Heart left ventricle (tissue), 16 donors: ENCODE data around the gene WDR5. TPM values are rescaled to one million over a fixed set of nuclear protein-coding genes. Genes with fewer than 3 reads are reported as not detected.

Source experiments
- ATAC-seq, 4 donors: fragments of 200-7000 bp; cut with Tn5 transposase; one replicate each; pipeline ENCODE4 v1.9.1; 2020 to 2022; ENCODE audit warnings: moderate library complexity in 4 of 4, mild to moderate bottlenecking in 3 of 4, moderate number of reproducible peaks in 1 of 4
- DNase-seq, 5 donors: peaks; one replicate each; pipeline ENCODE4 v3.0.0-alpha.2; 2020
- H3K27ac ChIP-seq, 12 donors: fragments of 200-600 bp; sonication (generic) in 4 of 12; one replicate each; pipeline versions ENCODE4 v1.5.0 to v1.8.0; 2016 to 2022; ENCODE audit warnings: mild to moderate bottlenecking in 2 of 12
- H3K27me3 ChIP-seq, 9 donors: fragments of 200-600 bp; sonication (generic) in 2 of 9; one replicate each; pipeline versions ENCODE4 v1.5.1 to v1.8.0; 2016 to 2022; ENCODE audit warnings: mild to moderate bottlenecking in 3 of 9
- H3K36me3 ChIP-seq, 9 donors: fragments of 200-600 bp; sonication (generic) in 2 of 9; one replicate each; pipeline versions ENCODE4 v1.5.0 to v1.8.0; 2018 to 2022; ENCODE audit warnings: mild to moderate bottlenecking in 2 of 9
- H3K4me1 ChIP-seq, 12 donors: fragments of 200-600 bp; sonication (generic) in 4 of 12; one replicate each; pipeline versions ENCODE4 v1.5.0 to v1.8.0; 2016 to 2022; ENCODE audit warnings: mild to moderate bottlenecking in 3 of 12
- H3K4me3 ChIP-seq, 12 donors: fragments of 200-600 bp; sonication (generic) in 4 of 12; one replicate each; pipeline versions ENCODE4 v1.5.0 to v1.8.0; 2017 to 2022; ENCODE audit warnings: mild to moderate bottlenecking in 9 of 12, moderate library complexity in 4 of 12
- H3K9me3 ChIP-seq, 12 donors: fragments of 200-600 bp; sonication (generic) in 4 of 12; one replicate each; pipeline versions ENCODE4 v1.5.0 to v1.8.0; 2016 to 2022; ENCODE audit warnings: mild to moderate bottlenecking in 1 of 12
- POLR2A ChIP-seq, 2 donors: fragments of 450-650 bp; IDR thresholded peaks; one replicate each; pipeline ENCODE4 v1.6.1; 2017; ENCODE audit warnings: antibody characterized with exemption in 2 of 2, mild to moderate bottlenecking in 2 of 2, moderate library complexity in 2 of 2
- WGBS, 4 donors: extraction: QIAGEN DNeasy Blood & Tissue Kit in 2 of 4; methylation state at CpG; one replicate each; pipeline versions ENCODE4 v1.1.5 to v1.1.7; 2013 to 2018; 5-methylcytosine and 5-hydroxymethylcytosine counted together
- intact Hi-C, 10 donors: fragments of 100-400 bp; cut with DNase I; formaldehyde crosslinking; loops; one replicate each; pipeline versions ENCODE4 v1.11.1 to v1.14.2; 2022
- polyA plus RNA-seq, 2 donors: library from polyadenylated mRNA; stranded (reverse); fragments of 200-250 nt; gene quantifications; one replicate each; pipeline ENCODE4 v1.2.3, GENCODE V29; 2013
- total RNA-seq, 9 donors: library from RNA; depleted of rRNA in 2 of 9; stranded (reverse); fragments of >200 nt in 2 of 9; fragmentation: NEBNext Ultra II Directional in 3 of 9; extraction: Animal tissue kit (Norgen Biotek cat#: 25700) in 3 of 9; gene quantifications; one replicate each; pipeline versions ENCODE4 v1.1.0 to v1.2.4, GENCODE V29; 2016 to 2023
- TF ChIP-seq, protein P1 (sequence below), 12 donors: fragments of 200-600 bp; sonication (generic) in 4 of 12; IDR thresholded peaks; one replicate each; pipeline versions ENCODE4 v1.5.0 to v1.8.0; 2018 to 2022; ENCODE audit warnings: antibody characterized with exemption in 12 of 12, mild to moderate bottlenecking in 5 of 12
- donor health status: ischemic (EF 13 %, LVEDD 7.1; RV severe dilation, severe dysfunction).
- donor health status: healthy with polysubstance abuse.
- donor health status: DM: no; HTN: yes; CAD: no.
- donor health status: DM: no; HTN: no; CAD: no.
- donor health status: ischemic (EF 25% LVEDD 6.9; RV normal size, moderate dysfunction).
- donor health status: ischemic (EF 25% LVEDD 5.7; RV mildly dilated, moderate dysfunction).
- donor health status: healthy.
- donor health status: DM: yes; HTN: yes; CAD: no.
- donor health status: ischemic (EF 35%, LVEDD 5.7; RV mildly dilated, moderate dysfunction).
- donor health status: nonischemic (EF 11% LVEDD 7.7; RV severe dilation, severe dysfunction).
- donor health status: DM: yes; HTN: yes; CAD: no.
- donor health status: PGD.
- donor health status: ischemic (EF 29% LVEDD 5.4; RV normal size, mild dysfunction).
- donor health status: nonischemic (EF 23%, LVEDD 6.1; RV moderate dilation, normal function).

The WDR5 gene
- total and polyA plus RNA-seq, 11 donors = 12.9 to 24.7 (median 17.2) TPM

- H3K27me3 ChIP-seq = peaks cover 0 to 6% (median 2%) of the 10 kb centered on the region in 9 donors
- no peak overlapping the region for H3K27ac ChIP-seq
- WGBS, 4 donors = 83 to 88% (median 87%) methylated on average over 2 to 8 of the region's 8 CpGs
- TF ChIP-seq, protein P1, sequence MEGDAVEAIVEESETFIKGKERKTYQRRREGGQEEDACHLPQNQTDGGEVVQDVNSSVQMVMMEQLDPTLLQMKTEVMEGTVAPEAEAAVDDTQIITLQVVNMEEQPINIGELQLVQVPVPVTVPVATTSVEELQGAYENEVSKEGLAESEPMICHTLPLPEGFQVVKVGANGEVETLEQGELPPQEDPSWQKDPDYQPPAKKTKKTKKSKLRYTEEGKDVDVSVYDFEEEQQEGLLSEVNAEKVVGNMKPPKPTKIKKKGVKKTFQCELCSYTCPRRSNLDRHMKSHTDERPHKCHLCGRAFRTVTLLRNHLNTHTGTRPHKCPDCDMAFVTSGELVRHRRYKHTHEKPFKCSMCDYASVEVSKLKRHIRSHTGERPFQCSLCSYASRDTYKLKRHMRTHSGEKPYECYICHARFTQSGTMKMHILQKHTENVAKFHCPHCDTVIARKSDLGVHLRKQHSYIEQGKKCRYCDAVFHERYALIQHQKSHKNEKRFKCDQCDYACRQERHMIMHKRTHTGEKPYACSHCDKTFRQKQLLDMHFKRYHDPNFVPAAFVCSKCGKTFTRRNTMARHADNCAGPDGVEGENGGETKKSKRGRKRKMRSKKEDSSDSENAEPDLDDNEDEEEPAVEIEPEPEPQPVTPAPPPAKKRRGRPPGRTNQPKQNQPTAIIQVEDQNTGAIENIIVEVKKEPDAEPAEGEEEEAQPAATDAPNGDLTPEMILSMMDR (IDR thresholded peaks at IDR 0.05) = no peak
- TF ChIP-seq POLR2A (IDR thresholded peaks at IDR 0.05) = no peak
- no peaks in the 10 kb centered on the region for H3K36me3 ChIP-seq
- peaks cover 0 to 12% (median 6%) of the 10 kb centered on the region in 12 donors for H3K4me1 ChIP-seq
- H3K9me3 ChIP-seq = no peaks in the 10 kb centered on the region
- ATAC-seq = no peak
- no peak overlapping the region for H3K4me3 ChIP-seq
- peak in 1 of 5 donors; percentile 10 for DNase-seq
- intact Hi-C loops = no loop called here
Measured at GRCh38 chr9:134181648-134182034, 45.8 kb downstream of the WDR5 start.

DNA sequence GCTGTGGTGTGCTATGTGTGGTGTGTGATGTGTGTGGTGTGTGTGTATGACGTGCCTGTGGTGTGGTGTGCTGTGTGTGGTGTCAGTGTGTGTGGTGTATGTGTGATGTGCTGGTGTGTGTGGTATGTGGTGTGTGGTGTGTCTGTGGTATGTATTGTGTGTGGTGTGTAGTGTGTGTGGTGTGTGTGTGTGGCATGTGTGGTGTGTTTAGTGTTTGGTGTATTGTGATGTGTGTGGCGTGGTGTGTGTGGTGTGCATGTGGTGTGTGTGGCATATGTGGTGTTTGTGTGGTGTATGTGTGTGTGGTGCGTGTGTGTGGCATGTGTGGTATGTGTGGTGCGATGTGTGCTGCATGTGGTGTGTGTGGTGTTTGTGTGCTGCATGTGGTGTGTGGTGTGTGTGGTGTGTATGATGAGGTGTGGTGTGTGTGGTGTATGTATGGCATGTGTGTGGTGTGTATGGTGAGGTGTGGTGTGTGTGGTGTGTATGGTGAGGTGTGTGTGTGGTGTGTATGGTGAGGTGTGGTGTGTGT is 46.7 kb downstream of the WDR5 start:
- intact Hi-C loops = no loop called here
- H3K4me3 ChIP-seq = no peak overlapping the region
- H3K36me3 ChIP-seq = no peaks in the 10 kb centered on the region
- no peak overlapping the region for H3K27ac ChIP-seq
- H3K27me3 ChIP-seq = peaks cover 0 to 6% (median 2%) of the 10 kb centered on the region in 9 donors
- TF ChIP-seq POLR2A (IDR thresholded peaks at IDR 0.05) = no peak
- TF ChIP-seq, protein P1 (IDR thresholded peaks at IDR 0.05) = no peak
- H3K4me1 ChIP-seq = peaks cover 0 to 12% (median 6%) of the 10 kb centered on the region in 12 donors
- 81 to 97% (median 95%) methylated on average over 4 of the region's 4 CpGs for WGBS, 4 donors
- ATAC-seq (peak in 3 of 4 donors; percentile 32 to 82 (median 38)), DNase-seq (peak in 2 of 5 donors; percentile 7 to 23)
- H3K9me3 ChIP-seq = no peaks in the 10 kb centered on the region

DNA sequence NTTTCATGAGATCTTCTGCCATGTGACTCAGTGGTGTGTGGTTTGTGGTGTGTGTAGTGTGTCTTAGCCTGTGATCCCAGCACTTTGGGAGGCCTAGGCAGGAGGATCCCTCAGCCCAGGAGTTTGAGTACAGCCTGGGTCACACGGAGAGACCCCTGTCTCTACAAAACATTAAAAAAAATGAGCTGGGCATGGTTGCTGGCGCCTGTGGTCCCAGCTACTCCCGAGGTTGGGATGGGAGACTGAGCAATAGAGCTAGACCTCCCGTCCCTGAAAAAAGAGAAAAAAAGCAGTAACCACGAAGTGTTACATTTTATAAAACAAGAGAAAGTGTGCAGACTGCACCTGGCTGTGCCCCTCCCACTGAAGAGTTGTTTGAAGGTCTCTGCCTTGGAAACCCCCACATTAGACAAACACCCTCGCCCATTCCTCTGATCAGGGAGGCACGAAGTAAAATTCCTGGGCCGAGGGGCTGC is 49.7 kb downstream of the WDR5 start:
- DNase-seq = peak in 1 of 5 donors; percentile 8
- no peaks in the 10 kb centered on the region for H3K36me3 ChIP-seq
- no peak overlapping the region for H3K27ac ChIP-seq
- H3K4me1 ChIP-seq = peaks cover 0 to 18% (median 5%) of the 10 kb centered on the region in 12 donors
- no peak overlapping the region for H3K4me3 ChIP-seq
- ATAC-seq = no peak
- peaks cover 0 to 6% (median 0%) of the 10 kb centered on the region in 9 donors for H3K27me3 ChIP-seq
- WGBS, 4 donors = 62 to 80% (median 71%) methylated on average over 8 of the region's 8 CpGs
- TF ChIP-seq, protein P1 (IDR thresholded peaks at IDR 0.05) = no peak
- TF ChIP-seq POLR2A (IDR thresholded peaks at IDR 0.05) = no peak
- H3K9me3 ChIP-seq = no peaks in the 10 kb centered on the region
- intact Hi-C loops = no loop called here

DNA sequence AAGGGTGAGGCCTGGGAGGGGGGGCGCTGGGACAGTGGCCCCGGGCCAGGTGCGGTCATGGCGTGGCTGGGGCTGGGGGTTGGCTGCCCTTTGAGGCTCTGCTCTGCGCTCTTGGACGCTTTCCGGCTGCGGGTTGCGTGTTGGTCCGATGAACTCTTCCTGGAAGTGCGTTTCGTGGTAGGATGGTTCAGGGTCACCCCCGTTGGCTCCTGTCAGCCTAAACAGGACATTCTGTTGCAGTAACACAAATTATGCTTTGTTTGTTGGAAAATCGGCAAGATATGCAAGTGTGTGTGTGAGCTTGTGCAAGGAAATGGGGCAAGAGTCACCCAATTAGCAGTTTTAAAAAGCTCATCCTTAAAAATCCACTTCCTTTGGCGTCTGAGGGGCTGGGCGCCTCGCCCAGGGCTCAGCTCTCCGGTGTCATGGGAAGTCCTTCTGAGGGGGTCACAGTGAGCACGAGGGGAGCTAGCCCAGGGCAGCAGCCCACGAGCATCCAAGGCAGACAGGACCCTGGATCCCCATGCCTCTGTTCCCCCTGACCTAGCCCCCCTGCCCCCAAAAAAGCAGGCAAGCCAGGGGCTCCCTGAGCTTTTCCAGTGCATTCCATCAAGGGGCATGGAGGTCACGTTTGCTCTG is 50.7 kb downstream of the WDR5 start:
- Histone ChIP-seq H3K27me3 (peaks cover 0 to 6% (median 0%) of the 10 kb centered on the region in 9 donors), H3K4me1 (peaks cover 0 to 18% (median 5%) of the 10 kb centered on the region in 12 donors), H3K9me3 (no peaks in the 10 kb centered on the region), H3K27ac (no peak overlapping the region), H3K4me3 (no peak overlapping the region), H3K36me3 (no peaks in the 10 kb centered on the region)
- 62 to 69% (median 66%) methylated on average over 18 to 21 of the region's 21 CpGs for WGBS, 4 donors
- intact Hi-C loops = no loop called here
- TF ChIP-seq POLR2A (IDR thresholded peaks at IDR 0.05) = no peak
- TF ChIP-seq, protein P1 (IDR thresholded peaks at IDR 0.05) = no peak
- DNase-seq (peak in 3 of 5 donors; percentile 10 to 30 (median 22)), ATAC-seq (no peak)
